PC-9 (cell line): ENCODE data around the gene GLRX3.

Experiments used
- CTCF ChIP-seq: fragments of 200-600 bp; sonication (generic); conservative IDR thresholded peaks from 2 replicates; pipeline ENCODE4 v1.6.1; 2017; ENCODE audit warnings: mixed run types, antibody characterized with exemption, mild to moderate bottlenecking, moderate library complexity
- EZH2 ChIP-seq: fragments of 200-600 bp; sonication (generic); IDR thresholded peaks from 2 replicates; pipeline ENCODE4 v1.8.0; 2017; ENCODE audit warnings: antibody characterized with exemption, low read depth

- TF ChIP-seq CTCF (no peak), EZH2 (no peak)
Measured at GRCh38 chr10:130121486-130122079, 14.6 kb upstream of the GLRX3 start.
